Anterior cingulate cortex (tissue), 58 donors: ENCODE data around the gene EHBP1L1.
A peak's percentile ranks its signal among the peaks of the same experiment; 100 is the strongest.

Experiments
- DNase-seq, 58 donors: peaks; one replicate each; lab custom pipeline; 2025; lab: John Stamatoyannopoulos, UW

EHBP1L1 gene

DNA sequence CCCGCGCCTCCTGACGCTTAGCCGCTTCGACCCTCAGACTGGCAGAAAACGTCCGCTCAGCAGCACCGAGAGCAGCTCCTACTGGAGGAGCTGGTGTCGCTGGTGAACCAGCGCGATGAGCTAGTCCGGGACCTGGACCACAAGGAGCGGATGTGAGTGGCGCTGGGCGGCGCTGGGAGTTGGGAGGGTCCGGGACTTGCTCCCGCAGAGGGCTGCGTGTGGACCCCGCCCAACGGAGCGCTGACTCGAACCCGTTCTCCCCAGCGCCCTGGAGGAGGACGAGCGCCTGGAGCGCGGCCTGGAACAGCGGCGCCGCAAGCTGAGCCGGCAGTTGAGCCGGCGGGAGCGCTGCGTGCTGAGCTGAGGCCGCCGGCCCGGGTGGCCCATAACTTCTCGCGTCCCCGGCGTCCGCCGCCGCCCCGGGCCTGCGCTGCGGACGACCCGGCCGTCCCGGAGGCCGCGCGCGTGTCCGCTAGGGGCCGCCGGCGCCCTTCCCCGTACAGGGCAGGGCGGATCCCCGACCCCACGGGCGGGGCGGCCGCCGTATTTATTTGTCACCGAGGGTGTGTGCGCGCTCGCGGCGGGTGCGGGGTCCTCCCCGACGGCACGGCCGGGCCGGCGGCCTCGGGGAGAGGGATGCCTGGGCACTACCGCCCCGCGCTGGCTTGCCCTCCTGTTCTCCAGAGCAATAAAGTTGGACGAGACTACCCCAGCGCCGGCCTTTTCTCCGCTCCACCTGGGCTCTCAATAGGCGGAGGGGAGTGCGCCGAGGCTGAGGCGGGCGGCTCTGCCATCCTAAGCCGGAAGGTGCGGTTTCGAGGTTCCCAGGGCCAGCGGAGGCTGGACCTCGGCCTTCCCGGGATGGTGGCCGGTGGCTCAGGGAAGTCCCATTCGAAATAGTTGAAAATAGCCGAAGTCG lies 16.3 kb downstream of the EHBP1L1 start:
- no peak for DNase-seq

DNA sequence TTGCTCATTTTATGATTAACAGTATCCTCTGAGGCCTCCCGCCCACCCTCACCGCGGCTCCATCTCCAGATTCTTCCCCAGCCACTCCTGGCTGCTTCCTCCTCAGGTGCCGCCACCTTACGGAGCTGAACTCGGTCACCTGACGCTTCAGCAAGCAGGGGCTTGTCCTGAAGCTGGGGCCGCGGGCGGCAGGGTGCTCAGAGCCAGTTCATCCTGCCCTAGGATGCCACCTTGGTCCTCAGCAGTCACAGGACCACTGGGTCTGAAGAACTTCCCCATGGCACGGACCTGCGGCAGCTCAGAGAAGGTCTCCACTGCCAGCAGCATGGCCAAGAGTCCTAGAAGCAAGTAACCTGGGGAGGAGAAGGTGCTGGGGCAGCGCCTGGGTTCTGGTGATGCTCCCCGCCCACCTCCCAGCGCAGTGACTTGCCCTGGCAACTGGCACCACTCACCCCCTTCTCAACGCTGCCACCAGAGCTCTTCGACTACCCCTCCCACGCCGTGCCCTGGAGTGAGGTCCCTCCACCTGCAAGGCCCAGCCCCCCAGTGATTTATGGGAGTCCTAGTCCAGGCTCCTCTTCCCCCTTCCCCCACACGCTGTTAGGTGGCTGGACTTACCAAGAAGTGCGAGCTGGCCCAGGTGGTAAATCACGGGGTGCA lies 17.1 kb downstream of the EHBP1L1 start:
- no peak for DNase-seq

DNA sequence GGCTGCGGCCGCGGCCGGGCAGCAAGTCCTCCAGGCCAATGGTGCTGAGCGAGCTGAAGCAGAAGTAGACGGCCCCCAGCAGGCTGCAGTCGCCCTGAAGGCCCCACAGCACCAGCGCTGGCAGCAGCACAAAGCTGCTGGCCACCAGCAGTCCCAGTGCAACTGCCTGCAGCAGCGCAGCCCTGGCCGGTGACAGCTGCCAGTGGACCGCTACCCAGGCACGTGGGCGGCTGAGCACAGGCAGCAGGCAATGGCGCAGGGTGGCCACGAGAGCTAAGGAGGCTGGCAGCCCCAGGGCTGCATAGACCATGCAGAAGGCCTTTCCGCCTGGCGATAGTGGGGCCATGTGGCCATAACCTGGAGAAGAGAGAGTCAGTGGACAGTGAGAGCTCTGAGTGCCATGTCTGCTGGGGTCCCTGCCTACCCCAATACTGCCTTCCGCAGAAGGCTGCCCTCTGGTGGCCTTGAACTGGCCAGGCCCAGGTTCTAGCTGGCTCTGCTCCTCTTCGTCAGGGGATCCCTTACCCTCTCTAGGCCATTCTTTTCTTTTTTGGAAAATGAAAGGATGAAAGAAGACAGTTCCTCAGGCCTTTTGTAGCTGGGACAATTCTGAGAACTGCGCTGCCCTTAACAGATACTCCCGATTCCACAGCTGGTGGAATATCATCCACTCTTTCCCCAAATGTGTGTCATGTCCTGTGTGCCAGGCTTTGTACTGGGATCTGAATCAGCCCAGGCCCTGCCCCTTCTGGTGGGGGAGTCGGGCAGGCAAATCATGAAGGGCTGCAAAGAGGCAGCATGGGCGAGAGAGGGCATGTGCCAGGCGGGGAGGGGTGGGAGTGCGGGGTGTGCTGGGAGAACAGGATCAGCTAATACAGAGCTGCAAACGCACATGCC lies 17.9 kb downstream of the EHBP1L1 start:
- DNase-seq = peak in 51 of 58 donors; percentile 26 to 84 (median 72)

DNA sequence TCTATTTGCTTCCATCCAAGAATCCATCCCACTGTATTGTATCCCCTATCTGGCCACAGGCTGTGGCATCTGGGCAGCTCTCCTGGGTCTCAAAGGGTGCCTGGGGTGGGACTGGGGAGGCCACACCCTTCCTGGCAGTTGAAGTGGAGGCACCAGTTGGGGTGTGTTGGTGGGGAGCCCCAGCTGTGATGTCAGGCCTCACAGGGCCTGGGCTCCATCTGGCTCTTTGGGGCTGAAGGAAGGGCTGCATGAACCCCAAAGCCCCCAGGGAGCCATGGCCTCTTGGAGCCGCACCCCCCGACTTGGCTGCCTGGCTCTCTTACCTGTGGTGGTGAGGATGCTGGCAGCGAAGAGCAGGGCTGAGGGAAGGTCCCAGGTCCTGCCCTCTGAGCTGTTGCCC lies 19.3 kb downstream of the EHBP1L1 start:
- no peak for DNase-seq

- DNase-seq = no peak
Observed at GRCh38 chr11:65595543-65596281, 19.9 kb downstream of the EHBP1L1 start, which contains the start of gene KCNK7. Gene KCNK7, minus strand, starts transcription at chr11:65595800. Its CDS starts 28 bp downstream, at chr11:65595772.

DNA sequence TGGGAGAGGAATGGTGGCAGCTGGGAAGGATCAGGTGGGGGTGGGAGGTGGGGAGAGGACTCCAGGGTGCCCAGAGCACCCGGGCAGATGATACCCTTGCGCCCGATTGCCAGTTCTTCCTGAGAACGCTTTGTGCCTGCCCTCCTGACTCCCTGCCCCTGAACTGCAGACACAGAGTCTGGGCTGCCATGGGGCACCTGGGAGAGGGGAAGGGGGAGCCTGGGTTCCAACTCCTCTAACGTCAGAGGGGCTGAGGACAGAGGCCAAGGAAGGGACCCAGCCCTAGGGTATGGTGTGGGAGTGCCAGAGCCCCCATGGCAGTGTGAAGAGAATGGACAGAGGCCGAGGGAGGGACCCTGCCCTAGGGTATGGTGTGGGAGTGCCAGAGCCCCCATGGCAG lies 20.7 kb downstream of the EHBP1L1 start:
- no peak for DNase-seq

- DNase-seq = no peak
Observed at GRCh38 chr11:65598258-65598699, 22.4 kb downstream of the EHBP1L1 start.

DNA sequence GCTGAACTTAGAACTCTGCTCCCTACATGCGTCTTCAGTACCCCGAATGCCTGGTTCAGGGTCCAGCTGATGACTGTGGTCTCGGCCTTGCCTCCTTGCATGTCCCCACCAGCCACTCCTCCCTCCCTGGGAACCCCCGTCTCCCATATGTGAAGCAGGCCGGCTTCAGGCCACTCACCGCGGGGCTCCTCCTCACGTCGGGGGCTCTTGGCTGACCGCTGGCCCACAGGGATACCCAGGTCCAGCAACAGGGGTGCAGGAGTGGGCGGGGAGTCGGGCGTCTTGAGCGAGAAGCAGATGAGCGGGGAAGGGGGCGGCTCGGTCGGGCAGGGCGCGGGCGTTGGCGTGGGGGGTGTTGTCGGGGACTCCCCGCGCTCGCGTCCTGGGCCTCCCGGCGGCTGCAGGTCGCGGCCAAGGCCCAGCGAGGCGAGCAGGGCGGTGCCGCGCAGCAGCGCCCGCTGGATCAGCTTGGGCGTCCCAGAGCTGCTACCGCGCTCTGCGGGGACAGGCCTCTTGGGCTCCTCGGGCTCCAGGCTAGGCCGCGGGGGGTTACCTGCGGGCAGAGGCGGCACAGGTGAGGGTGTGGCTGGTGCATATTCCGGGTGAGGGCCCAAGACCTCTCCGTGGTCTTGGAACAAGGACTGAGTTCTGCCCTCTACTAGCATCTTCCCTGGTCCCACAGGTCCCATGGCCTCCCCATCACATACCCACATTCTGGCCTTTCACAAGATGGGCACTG lies 23.5 kb downstream of the EHBP1L1 start:
- DNase-seq = no peak

GRCh38 chr11:65599955-65600246 lies 24.0 kb downstream of the EHBP1L1 start:
- DNase-seq = no peak

- DNase-seq = no peak
Observed at GRCh38 chr11:65604258-65604657, 28.4 kb downstream of the EHBP1L1 start.

GRCh38 chr11:65606876-65607613 lies 31.2 kb downstream of the EHBP1L1 start:
- DNase-seq = peak; percentile 45 to 97 (median 93)

GRCh38 chr11:65607614-65608426 lies 32.0 kb downstream of the EHBP1L1 start:
- DNase-seq = no peak

GRCh38 chr11:65609229-65609628 lies 33.4 kb downstream of the EHBP1L1 start:
- DNase-seq = no peak

DNA sequence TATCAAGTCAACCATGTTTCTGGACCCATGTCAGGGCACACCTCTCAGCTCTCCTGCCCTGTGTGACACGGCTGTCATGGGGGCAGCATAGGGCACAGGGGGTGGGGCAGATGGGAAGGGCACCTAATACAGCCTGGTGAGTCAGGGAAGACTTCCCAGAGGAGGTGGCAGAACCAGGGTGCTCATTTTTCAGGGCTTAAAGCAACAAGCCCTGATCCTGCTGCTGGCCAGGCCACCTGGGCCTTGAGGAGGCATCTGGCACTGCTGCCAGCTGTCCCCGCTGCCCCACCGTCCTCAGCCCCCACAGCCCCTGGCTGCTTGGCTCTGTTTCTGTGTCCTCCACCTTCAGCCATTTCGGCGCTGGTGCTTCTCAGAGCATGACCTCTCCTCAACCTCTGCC lies 33.8 kb downstream of the EHBP1L1 start:
- DNase-seq = no peak

- peak in 3 of 58 donors; percentile 33 to 53 (median 37) for DNase-seq
Observed at GRCh38 chr11:65610404-65610803, 34.6 kb downstream of the EHBP1L1 start.

DNA sequence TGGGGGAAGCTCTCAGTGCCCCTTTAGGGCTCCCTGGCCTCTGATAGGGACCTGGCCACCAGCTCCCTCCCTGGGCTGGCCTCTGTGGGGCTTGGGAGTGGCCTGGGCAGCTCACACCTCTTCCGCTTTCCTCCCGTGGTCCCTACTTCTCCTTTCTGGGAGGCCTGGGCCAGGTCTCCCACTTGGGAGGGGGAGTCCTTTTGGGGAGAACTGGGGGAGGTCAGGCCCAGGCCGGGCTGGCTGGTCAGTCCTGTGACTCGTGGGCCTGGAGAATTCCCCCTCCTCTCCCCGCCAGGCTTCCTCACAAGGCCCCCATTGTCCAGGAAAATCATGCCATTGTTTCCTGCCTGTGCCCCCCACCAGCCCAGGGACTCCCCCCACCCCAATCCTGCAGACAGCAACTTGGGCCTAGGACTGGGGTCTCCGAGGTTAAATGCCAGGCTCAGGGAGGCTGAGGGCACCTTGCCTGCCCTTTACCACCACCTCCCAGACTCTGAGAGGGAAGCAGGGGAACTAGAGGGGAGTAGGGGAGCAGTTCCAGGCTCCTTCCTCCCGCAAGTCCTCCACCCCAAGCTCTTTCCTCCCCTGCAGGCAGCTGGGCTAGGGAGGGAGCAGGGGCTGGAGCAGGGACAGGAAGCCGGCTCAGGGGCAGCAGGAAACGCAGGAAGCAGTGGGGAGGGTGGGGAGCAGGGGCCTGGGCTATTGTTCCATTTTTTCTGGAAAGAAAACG lies 35.3 kb downstream of the EHBP1L1 start:
- DNase-seq = peak in 53 of 58 donors; percentile 16 to 94 (median 70)
